Liver (tissue), 9 donors: ENCODE data around the gene FILIP1L. TPM values are rescaled to one million over a fixed set of nuclear protein-coding genes. Genes with fewer than 3 reads are reported as not detected.

Experiments
- DNase-seq: peaks from one replicate; pipeline ENCODE4 v3.0.0-alpha.2; 2017; ENCODE audit warnings: low spot score
- H3K27ac ChIP-seq, 2 donors: one replicate each; pipeline ENCODE4 v1.7.0; 2013; ENCODE audit warnings: inconsistent platforms in 2 of 2, low read length in 2 of 2, control low read depth in 1 of 2, low read depth in 1 of 2, mild to moderate bottlenecking in 1 of 2
- H3K27me3 ChIP-seq, 4 donors: one replicate each; pipeline versions ENCODE4 v1.6.1 to v1.7.0; 2013; ENCODE audit warnings: low read length in 3 of 4, inconsistent platforms in 1 of 4, mild to moderate bottlenecking in 1 of 4, moderate library complexity in 1 of 4; ENCODE audit not compliant: control insufficient read depth in 4 of 4, insufficient read depth in 4 of 4
- H3K36me3 ChIP-seq, 4 donors: one replicate each; pipeline versions ENCODE4 v1.6.1 to v1.7.0; 2013; ENCODE audit warnings: low read length in 3 of 4, mild to moderate bottlenecking in 3 of 4, low read depth in 1 of 4, moderate library complexity in 1 of 4; ENCODE audit not compliant: control insufficient read depth in 4 of 4, insufficient read depth in 3 of 4
- H3K4me1 ChIP-seq, 4 donors: one replicate each; pipeline versions ENCODE4 v1.6.1 to v1.7.0; 2013; ENCODE audit warnings: low read length in 3 of 4, mild to moderate bottlenecking in 3 of 4, moderate library complexity in 1 of 4; ENCODE audit not compliant: control insufficient read depth in 4 of 4, insufficient read depth in 4 of 4
- H3K4me3 ChIP-seq, 3 donors: one replicate each; pipeline versions ENCODE4 v1.6.1 to v1.7.0; 2013; ENCODE audit warnings: low read length in 3 of 3, control low read depth in 1 of 3, low read depth in 1 of 3, mild to moderate bottlenecking in 1 of 3
- H3K9ac ChIP-seq, 2 donors: one replicate each; pipeline ENCODE4 v1.7.0; 2013; ENCODE audit warnings: low read length in 2 of 2, mild to moderate bottlenecking in 2 of 2, moderate library complexity in 2 of 2, control low read depth in 1 of 2, low read depth in 1 of 2
- H3K9me3 ChIP-seq, 4 donors: one replicate each; pipeline versions ENCODE4 v1.6.1 to v1.7.0; 2013; ENCODE audit warnings: low read length in 3 of 4; ENCODE audit not compliant: control insufficient read depth in 4 of 4
- ATF3 ChIP-seq: IDR thresholded peaks from 2 replicates; pipeline ENCODE4 v1.6.1; 2016; ENCODE audit warnings: antibody characterized with exemption
- CTCF ChIP-seq: fragments of 150-350 bp; IDR thresholded peaks from 2 replicates; pipeline ENCODE4 v1.5.1; 2017; ENCODE audit warnings: improper control_type of control experiment, low read depth, low read length; ENCODE audit not compliant: missing input control
- FOXA1 ChIP-seq: IDR thresholded peaks from 2 replicates; pipeline ENCODE4 v1.6.1; 2016; ENCODE audit warnings: antibody characterized with exemption
- FOXA2 ChIP-seq: IDR thresholded peaks from 2 replicates; pipeline ENCODE4 v1.6.1; 2016; ENCODE audit warnings: antibody characterized with exemption
- GABPA ChIP-seq, 2 donors: IDR thresholded peaks in 1 of 2; conservative IDR thresholded peaks in 1 of 2; 2 replicates each; pipeline ENCODE4 v1.6.1; 2016; ENCODE audit warnings: antibody characterized with exemption in 2 of 2, mild to moderate bottlenecking in 1 of 2, moderate library complexity in 1 of 2
- HNF4A ChIP-seq, 2 donors: conservative IDR thresholded peaks; 2 replicates each; pipeline ENCODE4 v1.6.1; 2016; ENCODE audit warnings: antibody characterized with exemption in 2 of 2, mild to moderate bottlenecking in 2 of 2
- HNF4G ChIP-seq: IDR thresholded peaks from 2 replicates; pipeline ENCODE4 v1.6.1; 2016; ENCODE audit warnings: antibody characterized with exemption
- JUND ChIP-seq, 2 donors: IDR thresholded peaks; 2 replicates each; pipeline ENCODE4 v1.6.1; 2016; ENCODE audit warnings: antibody characterized with exemption in 2 of 2
- NR2F2 ChIP-seq: IDR thresholded peaks from 2 replicates; pipeline ENCODE4 v1.6.1; 2016; ENCODE audit warnings: antibody characterized with exemption
- REST ChIP-seq: IDR thresholded peaks from 2 replicates; pipeline ENCODE4 v1.6.1; 2016; ENCODE audit warnings: antibody characterized with exemption, mild to moderate bottlenecking
- RXRA ChIP-seq, 2 donors: IDR thresholded peaks; 2 replicates each; pipeline ENCODE4 v1.6.1; 2017 to 2018; ENCODE audit warnings: antibody characterized with exemption in 2 of 2, mild to moderate bottlenecking in 1 of 2
- SP1 ChIP-seq: IDR thresholded peaks from 2 replicates; pipeline ENCODE4 v1.6.1; 2018; ENCODE audit warnings: antibody characterized with exemption, mild to moderate bottlenecking
- TAF1 ChIP-seq: conservative IDR thresholded peaks from 2 replicates; pipeline ENCODE4 v1.6.1; 2016; ENCODE audit warnings: antibody characterized with exemption, mild to moderate bottlenecking
- YY1 ChIP-seq: IDR thresholded peaks from 2 replicates; pipeline ENCODE4 v1.6.1; 2016; ENCODE audit warnings: antibody characterized with exemption, mild to moderate bottlenecking
- ZBTB33 ChIP-seq: IDR thresholded peaks from 2 replicates; pipeline ENCODE4 v1.6.1; 2016; ENCODE audit warnings: antibody characterized with exemption
- WGBS: extraction: QIAGEN DNeasy Blood & Tissue Kit; methylation state at CpG from one replicate; pipeline ENCODE4 v1.1.7; 2013; 5-methylcytosine and 5-hydroxymethylcytosine counted together
- polyA plus RNA-seq, 2 donors: library from polyadenylated mRNA; stranded (reverse) in 1 of 2; unstranded in 1 of 2; fragments of 200-250 nt in 1 of 2; fragments of >200 nt in 1 of 2; fragmentation: Nextera tagmentation in 1 of 2; extraction: Ambion mirVana in 1 of 2; gene quantifications; one replicate each; pipeline versions ENCODE4 v1.2.1 to v1.2.3, GENCODE V29; 2013 to 2015
- total RNA-seq, 2 donors: library from RNA; depleted of rRNA; stranded (reverse); fragments of >200 nt; gene quantifications; one replicate each; pipeline ENCODE4 v1.2.3, GENCODE V29; 2014
- donor health status: healthy.
- donor health status: healthy.
- donor health status: healthy.
- donor health status: healthy.
- donor health status: healthy.

The FILIP1L gene
- total and polyA plus RNA-seq, 4 donors, result 1.4 to 6.5 (median 1.9) TPM

GRCh38 chr3:99934975-99935797 lies 179.1 kb downstream of the FILIP1L start:
- Histone ChIP-seq H3K4me3 (no peak overlapping the region), H3K4me1 (no peaks in the 10 kb centered on the region), H3K9ac (no peak overlapping the region), H3K9me3 (no peaks in the 10 kb centered on the region), H3K27me3 (no peaks in the 10 kb centered on the region), H3K36me3 (no peaks in the 10 kb centered on the region), H3K27ac (peak overlapping the region in 1 of 2 donors; percentile 4)
- no peak for DNase-seq
- WGBS, result 27% methylated on average over 4 of the region's 4 CpGs
- TF ChIP-seq SP1, result no peak
- no peak for TF ChIP-seq FOXA2
- peak; percentile 83 for TF ChIP-seq NR2F2
- TF ChIP-seq FOXA1, result peak; percentile 3
- TF ChIP-seq ATF3, result no peak
- no peak for TF ChIP-seq HNF4G
- TF ChIP-seq HNF4A (conservative IDR thresholded peaks at IDR 0.05), result peak; percentile 37 to 57
- no peak for TF ChIP-seq TAF1
- TF ChIP-seq RXRA (IDR thresholded peaks at IDR 0.05), result peak; percentile 42 to 45
- TF ChIP-seq JUND (IDR thresholded peaks at IDR 0.05), result no peak
- TF ChIP-seq REST, result no peak
- no peak for TF ChIP-seq YY1
- no peak for TF ChIP-seq CTCF
- no peak for TF ChIP-seq ZBTB33
- no peak for TF ChIP-seq GABPA (IDR thresholded peaks at IDR 0.05 in 1 of 2, conservative IDR thresholded peaks at IDR 0.05 in 1 of 2)
